ENCODE data around the gene SLC15A4.

DNA sequence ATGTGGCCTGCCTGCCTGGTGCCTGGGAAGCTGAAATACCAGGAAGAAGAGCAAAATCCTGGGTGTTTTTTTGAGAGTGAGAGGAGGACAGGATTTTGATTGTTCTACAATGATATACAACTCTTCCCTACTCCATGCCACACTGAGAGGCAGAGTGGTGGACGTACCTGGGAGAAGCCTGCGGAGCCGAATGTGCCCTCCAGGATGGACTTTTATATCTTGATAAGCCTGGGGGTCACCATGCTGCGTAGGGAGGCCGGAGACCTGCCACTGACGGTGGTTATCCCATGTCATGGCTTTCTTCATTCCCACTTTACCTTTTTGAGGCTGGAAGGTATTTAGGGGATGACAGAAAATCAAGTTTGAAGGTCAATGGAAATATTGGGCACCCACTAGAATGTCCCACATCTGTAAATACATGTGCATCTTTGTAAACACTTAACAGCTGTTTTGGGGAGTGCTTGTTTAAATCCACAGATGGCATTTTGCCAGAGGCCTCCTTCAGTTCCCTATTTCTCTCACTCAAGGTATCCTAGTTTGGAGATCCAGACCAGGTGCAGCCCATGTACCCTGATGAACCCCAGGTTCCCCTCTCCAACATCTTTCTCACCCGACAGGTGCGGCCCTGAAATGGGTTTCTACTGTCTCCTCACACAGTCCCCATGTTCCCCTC, 28.4 kb upstream of the SLC15A4 start:
- TF ChIP-seq POLR2A (IDR thresholded peaks at IDR 0.05; ENCODE audit: low read depth), result no peak
- TF ChIP-seq, protein P1, sequence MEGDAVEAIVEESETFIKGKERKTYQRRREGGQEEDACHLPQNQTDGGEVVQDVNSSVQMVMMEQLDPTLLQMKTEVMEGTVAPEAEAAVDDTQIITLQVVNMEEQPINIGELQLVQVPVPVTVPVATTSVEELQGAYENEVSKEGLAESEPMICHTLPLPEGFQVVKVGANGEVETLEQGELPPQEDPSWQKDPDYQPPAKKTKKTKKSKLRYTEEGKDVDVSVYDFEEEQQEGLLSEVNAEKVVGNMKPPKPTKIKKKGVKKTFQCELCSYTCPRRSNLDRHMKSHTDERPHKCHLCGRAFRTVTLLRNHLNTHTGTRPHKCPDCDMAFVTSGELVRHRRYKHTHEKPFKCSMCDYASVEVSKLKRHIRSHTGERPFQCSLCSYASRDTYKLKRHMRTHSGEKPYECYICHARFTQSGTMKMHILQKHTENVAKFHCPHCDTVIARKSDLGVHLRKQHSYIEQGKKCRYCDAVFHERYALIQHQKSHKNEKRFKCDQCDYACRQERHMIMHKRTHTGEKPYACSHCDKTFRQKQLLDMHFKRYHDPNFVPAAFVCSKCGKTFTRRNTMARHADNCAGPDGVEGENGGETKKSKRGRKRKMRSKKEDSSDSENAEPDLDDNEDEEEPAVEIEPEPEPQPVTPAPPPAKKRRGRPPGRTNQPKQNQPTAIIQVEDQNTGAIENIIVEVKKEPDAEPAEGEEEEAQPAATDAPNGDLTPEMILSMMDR (IDR thresholded peaks at IDR 0.05), result no peak
- TF ChIP-seq POLR2AphosphoS5 (IDR thresholded peaks at IDR 0.05), result no peak
